DMS79 (cell line): ENCODE results near the gene LMBRD1.
"Not testable (repeated sequence)": the region's sequence is repeated elsewhere in the genome, so short reads cannot be mapped to it uniquely, and the experiment has no call there.

ENCODE experiments used
- DNase-seq: peaks from one replicate; lab custom pipeline; 2025; lab: John Stamatoyannopoulos, UW

Gene LMBRD1

GRCh38 chr6:69796642-69797390 lies at the start of gene LMBRD1:
Gene LMBRD1, minus strand, starts transcription at chr6:69797010. Its CDS starts 129 bp downstream, at chr6:69796881.
- peak; percentile 96 for DNase-seq

- no peak for DNase-seq
Observed at GRCh38 chr6:69846312-69846711, 49.5 kb upstream of the LMBRD1 start.

GRCh38 chr6:69843189-69843588 lies 46.4 kb upstream of the LMBRD1 start:
- DNase-seq, result no peak

- DNase-seq, result no peak
Observed at GRCh38 chr6:69841862-69842261, 45.1 kb upstream of the LMBRD1 start.

GRCh38 chr6:69835414-69836179 lies 38.8 kb upstream of the LMBRD1 start:
- peak; percentile 0 for DNase-seq

GRCh38 chr6:69832558-69832957 lies 35.7 kb upstream of the LMBRD1 start:
- DNase-seq, result no peak

GRCh38 chr6:69827276-69827893 lies 30.6 kb upstream of the LMBRD1 start:
- no peak for DNase-seq

- no peak for DNase-seq
Observed at GRCh38 chr6:69825904-69826303, 29.1 kb upstream of the LMBRD1 start.

GRCh38 chr6:69824355-69824754 lies 27.5 kb upstream of the LMBRD1 start:
- not testable (repeated sequence) for DNase-seq

GRCh38 chr6:69820438-69820837 lies 23.6 kb upstream of the LMBRD1 start:
- DNase-seq, result no peak

GRCh38 chr6:69820018-69820417 lies 23.2 kb upstream of the LMBRD1 start:
- DNase-seq, result no peak

GRCh38 chr6:69819138-69819537 lies 22.3 kb upstream of the LMBRD1 start:
- DNase-seq, result no peak

- DNase-seq, result no peak
Observed at GRCh38 chr6:69818223-69818930, 21.6 kb upstream of the LMBRD1 start.

- DNase-seq, result no peak
Observed at GRCh38 chr6:69817358-69817757, 20.5 kb upstream of the LMBRD1 start.

GRCh38 chr6:69816569-69816968 lies 19.8 kb upstream of the LMBRD1 start:
- no peak for DNase-seq

GRCh38 chr6:69816026-69816425 lies 19.2 kb upstream of the LMBRD1 start:
- no peak for DNase-seq

GRCh38 chr6:69813508-69813907 lies 16.7 kb upstream of the LMBRD1 start:
- DNase-seq, result no peak

- no peak for DNase-seq
Observed at GRCh38 chr6:69812746-69813427, 16.1 kb upstream of the LMBRD1 start.

- no peak for DNase-seq
Observed at GRCh38 chr6:69802995-69803394, 6.2 kb upstream of the LMBRD1 start.

GRCh38 chr6:69801711-69802110 lies 4.9 kb upstream of the LMBRD1 start:
- DNase-seq, result no peak

- DNase-seq, result no peak
Observed at GRCh38 chr6:69801225-69801624, 4.4 kb upstream of the LMBRD1 start.

- DNase-seq, result not testable (repeated sequence)
Observed at GRCh38 chr6:69798796-69799195, 2.0 kb upstream of the LMBRD1 start.
